ENCODE results near the gene GOLGA8N. TPM values are rescaled to one million over a fixed set of nuclear protein-coding genes. Genes with fewer than 3 reads are reported as not detected.

The GOLGA8N gene
- total and polyA plus RNA-seq, 2 of the 8 experiments (the other 6 are each of a cell fraction or from before 2014, with no cell fraction given) = 0.54 to 0.99 TPM

DNA sequence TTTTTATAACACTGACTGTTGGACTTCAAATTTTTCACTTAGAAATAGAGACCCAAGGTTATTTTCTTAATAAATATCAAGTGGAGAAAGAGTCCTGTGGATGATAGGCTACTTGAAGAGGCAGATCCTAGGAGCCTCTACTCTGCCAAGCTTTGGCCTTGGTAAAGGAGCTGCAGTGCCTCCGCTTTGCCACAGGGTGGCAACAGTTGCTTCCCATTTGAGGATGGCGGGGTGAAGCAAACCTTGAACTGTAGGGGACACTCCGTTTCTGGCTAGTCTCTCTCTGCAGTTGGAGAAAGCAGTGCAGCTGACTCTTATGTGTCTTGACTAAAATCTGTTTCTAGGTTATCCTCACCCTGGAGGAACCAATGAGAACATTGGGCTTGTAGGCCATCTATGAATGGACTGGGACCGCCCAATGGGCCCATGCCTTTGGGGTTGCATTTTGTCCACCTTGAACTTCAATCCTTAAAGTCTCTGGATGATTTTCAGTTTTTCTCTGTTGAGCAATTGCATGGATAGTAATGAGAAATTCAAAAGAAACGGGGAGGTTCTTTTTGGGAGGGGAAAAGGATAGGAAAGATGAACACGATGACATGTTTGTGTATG is 58.1 kb downstream of the GOLGA8N start:
- no peak overlapping the region for H3K56ac ChIP-seq (replicated peaks; ENCODE audit: insufficient read length, low read depth, low read length)
- H3K27me3 ChIP-seq (replicated peaks in 1 of 4; ENCODE audit: control insufficient read depth in 3 of 4, extremely low read depth in 1 of 4, insufficient read depth in 3 of 4, low read length in 3 of 4) = no peaks in the 10 kb centered on the region
- no peak overlapping the region for H3K18ac ChIP-seq (ENCODE audit: extremely low read depth, low read length)
- H2BK15ac ChIP-seq (ENCODE audit: low read length) = no peak overlapping the region
- H3K27ac ChIP-seq (ENCODE audit: low read depth, low read length) = no peak overlapping the region
- no peaks in the 10 kb centered on the region for H4K20me1 ChIP-seq (replicated peaks in 1 of 2; ENCODE audit: control insufficient read depth in 1 of 2, insufficient read depth in 2 of 2, low read length in 2 of 2)
- DNase-seq (ENCODE audit: low read depth in 1 of 2, low spot score in 2 of 2) = peak in 1 of 2 experiments; percentile 73
- H3K36me3 ChIP-seq (ENCODE audit: control insufficient read depth in 2 of 4, insufficient read depth in 4 of 4, low read length in 3 of 4) = peaks cover 0 to 2% (median 0%) of the 10 kb centered on the region in 4 experiments; a peak in 2 of 8 replicates
- POLR2A ChIA-PET (ENCODE audit: partially characterized antibody) = interaction anchor here (2.7 kb wide), 1 partner anchor 10 kb away, joined by 14 read pairs; the partner anchor contains the start of gene SCG5
- no peaks in the 10 kb centered on the region for H3K79me1 ChIP-seq (ENCODE audit: low read depth, low read length)
- H3K79me2 ChIP-seq (ENCODE audit: control insufficient read depth in 1 of 2, insufficient read depth in 2 of 2, low read length in 2 of 2) = no peaks in the 10 kb centered on the region
- no peak overlapping the region for H4K8ac ChIP-seq (ENCODE audit: extremely low read depth, insufficient read depth, low read length)
- H2AFZ ChIP-seq (ENCODE audit: low read length) = 0 out of 2 replicates have a peak overlapping the region, but pooled peaks have one; percentile 38
- no peak overlapping the region for H2AK5ac ChIP-seq (ENCODE audit: low read depth, low read length)
- peaks cover 0 to 12% (median 2%) of the 10 kb centered on the region in 4 experiments; a peak in 4 of 7 replicates for H3K4me1 ChIP-seq (replicated peaks in 1 of 4; ENCODE audit: control insufficient read depth in 3 of 4, insufficient read depth in 4 of 4, low read length in 3 of 4)
- WGBS, 2 experiments (ENCODE audit: extremely low coverage in 1 of 2, insufficient coverage in 1 of 2, insufficient read length in 1 of 2, insufficient replicate concordance in 2 of 2, low coverage in 1 of 2, low lambda C conversion rate in 2 of 2, missing lambda C conversion rate in 1 of 2) = 29% methylated on average over 6 of the region's 6 CpGs; no CpG with 5 or more reads in 1 of the 2 experiments
- peak; percentile 69 for FAIRE-seq
- no peak overlapping the region for H4K5ac ChIP-seq (ENCODE audit: insufficient read length, low read depth, low read length)
- no peaks in the 10 kb centered on the region for H3K9me3 ChIP-seq (ENCODE audit: insufficient read depth in 2 of 2, low read depth in 1 of 2, low read length in 1 of 2)
- no peak overlapping the region for H2BK12ac ChIP-seq (ENCODE audit: low read depth, low read length)
- H2BK120ac ChIP-seq (replicated peaks; ENCODE audit: low read depth, low read length) = no peak overlapping the region
- H4K91ac ChIP-seq (replicated peaks; ENCODE audit: insufficient read length, low read length) = no peak overlapping the region
- H3K9ac ChIP-seq (replicated peaks in 1 of 4; ENCODE audit: extremely low read depth in 1 of 4, low read depth in 3 of 4, low read length in 3 of 4) = no peak overlapping the region
- CTCF ChIA-PET (ENCODE audit: partially characterized antibody) = interaction anchor here (0.6 to 4.8 kb wide), 28 partner anchors 8 to 600 kb away, joined by 3 to 48 read pairs (median 4); no protein-coding TSS in a partner anchor
- H3K4ac ChIP-seq (replicated peaks; ENCODE audit: insufficient read length, low read depth, low read length) = no peak overlapping the region
- H3K23me2 ChIP-seq (ENCODE audit: low read depth, low read length) = no peaks in the 10 kb centered on the region
- H3K23ac ChIP-seq (ENCODE audit: insufficient read length) = no peak overlapping the region
- no peak overlapping the region for H3K4me3 ChIP-seq (ENCODE audit: extremely low read depth in 1 of 4, insufficient read depth in 2 of 4, low read depth in 3 of 4, low read length in 4 of 4)
- no peak overlapping the region for H2BK5ac ChIP-seq (ENCODE audit: low read depth, low read length)
- H3K14ac ChIP-seq (ENCODE audit: insufficient read length) = no peak overlapping the region
- no peak overlapping the region for H2BK20ac ChIP-seq (ENCODE audit: low read length)
- no peak overlapping the region for H3K4me2 ChIP-seq (ENCODE audit: insufficient read depth in 1 of 2, low read depth in 2 of 2, low read length in 2 of 2)
- TF ChIP-seq EZH2 (IDR thresholded peaks at IDR 0.05; ENCODE audit: low read depth, low read length, severe bottlenecking) (no peak), BACH1 (IDR thresholded peaks at IDR 0.05; ENCODE audit: low read length) (no peak), TAF1 (IDR thresholded peaks at IDR 0.05; ENCODE audit: low read depth, low read length) (no peak), CEBPB (IDR thresholded peaks at IDR 0.05; ENCODE audit: low read depth, low read length) (0 out of 2 replicates have a peak, but pooled peaks have one; percentile 2), CHD1 (IDR thresholded peaks at IDR 0.05; ENCODE audit: low read depth, low read length) (no peak), SAP30 (IDR thresholded peaks at IDR 0.05; ENCODE audit: insufficient read depth, insufficient replicate concordance, low read length) (no peak), HDAC2 (IDR thresholded peaks at IDR 0.05; ENCODE audit: borderline replicate concordance in 1 of 2, low read depth in 2 of 2, low read length in 2 of 2) (no peak), CBX5 (IDR thresholded peaks at IDR 0.05; ENCODE audit: low read depth, low read length) (no peak), BRCA1 (IDR thresholded peaks at IDR 0.05; ENCODE audit: low read depth, low read length) (no peak)
- TF ChIP-seq, protein P1, sequence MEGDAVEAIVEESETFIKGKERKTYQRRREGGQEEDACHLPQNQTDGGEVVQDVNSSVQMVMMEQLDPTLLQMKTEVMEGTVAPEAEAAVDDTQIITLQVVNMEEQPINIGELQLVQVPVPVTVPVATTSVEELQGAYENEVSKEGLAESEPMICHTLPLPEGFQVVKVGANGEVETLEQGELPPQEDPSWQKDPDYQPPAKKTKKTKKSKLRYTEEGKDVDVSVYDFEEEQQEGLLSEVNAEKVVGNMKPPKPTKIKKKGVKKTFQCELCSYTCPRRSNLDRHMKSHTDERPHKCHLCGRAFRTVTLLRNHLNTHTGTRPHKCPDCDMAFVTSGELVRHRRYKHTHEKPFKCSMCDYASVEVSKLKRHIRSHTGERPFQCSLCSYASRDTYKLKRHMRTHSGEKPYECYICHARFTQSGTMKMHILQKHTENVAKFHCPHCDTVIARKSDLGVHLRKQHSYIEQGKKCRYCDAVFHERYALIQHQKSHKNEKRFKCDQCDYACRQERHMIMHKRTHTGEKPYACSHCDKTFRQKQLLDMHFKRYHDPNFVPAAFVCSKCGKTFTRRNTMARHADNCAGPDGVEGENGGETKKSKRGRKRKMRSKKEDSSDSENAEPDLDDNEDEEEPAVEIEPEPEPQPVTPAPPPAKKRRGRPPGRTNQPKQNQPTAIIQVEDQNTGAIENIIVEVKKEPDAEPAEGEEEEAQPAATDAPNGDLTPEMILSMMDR (IDR thresholded peaks at IDR 0.05; ENCODE audit: control extremely low read depth in 1 of 3, insufficient read depth in 1 of 3, low read depth in 1 of 3, low read length in 3 of 3) = peak; percentile 94 to 98 (median 97)

Measured in H1 (cell line).